Hepatocyte (in vitro differentiated cells): ENCODE data around the gene ZNF500. TPM values are rescaled to one million over a fixed set of nuclear protein-coding genes. Genes with fewer than 3 reads are reported as not detected.

ENCODE experiments used
- DNase-seq: peaks from one replicate; pipeline ENCODE4 v3.0.0-alpha.2; 2016; ENCODE audit warnings: low spot score
- H2AFZ ChIP-seq: fragments of 200-600 bp; sonication (generic); 2 replicates; pipeline ENCODE4 v1.6.0; 2016; ENCODE audit warnings: antibody characterized with exemption, mild to moderate bottlenecking
- H3K27ac ChIP-seq: fragments of 200-600 bp; sonication (generic); 2 replicates; pipeline ENCODE4 v1.5.1; 2016; ENCODE audit warnings: mild to moderate bottlenecking
- H3K27me3 ChIP-seq: fragments of 200-600 bp; sonication (generic); 2 replicates; pipeline ENCODE4 v1.6.1; 2016
- H3K36me3 ChIP-seq: fragments of 200-600 bp; sonication (generic); replicated peaks from 2 replicates; pipeline ENCODE4 v1.5.1; 2016; ENCODE audit warnings: low read depth; ENCODE audit not compliant: insufficient read depth
- H3K4me1 ChIP-seq: fragments of 200-600 bp; sonication (generic); 2 replicates; pipeline ENCODE4 v1.5.1; 2016; ENCODE audit warnings: mild to moderate bottlenecking, moderate library complexity; ENCODE audit not compliant: insufficient read depth
- H3K4me2 ChIP-seq: fragments of 200-600 bp; sonication (generic); 2 replicates; pipeline ENCODE4 v1.6.0; 2016
- H3K4me3 ChIP-seq: fragments of 200-600 bp; sonication (generic); 2 replicates; pipeline ENCODE4 v1.5.1; 2016; ENCODE audit warnings: mild to moderate bottlenecking
- H3K79me2 ChIP-seq: fragments of 200-600 bp; sonication (generic); 2 replicates; pipeline ENCODE4 v1.6.0; 2017; ENCODE audit warnings: mild to moderate bottlenecking
- H3K9me2 ChIP-seq: fragments of 200-600 bp; sonication (generic); replicated peaks from 2 replicates; pipeline ENCODE4 v1.6.0; 2017; ENCODE audit warnings: mild to moderate bottlenecking; ENCODE audit not compliant: insufficient read depth
- H3K9me3 ChIP-seq: fragments of 200-600 bp; sonication (generic); 2 replicates; pipeline ENCODE4 v1.5.1; 2016; ENCODE audit warnings: low read depth, mild to moderate bottlenecking
- H4K20me1 ChIP-seq: fragments of 200-600 bp; sonication (generic); 2 replicates; pipeline ENCODE4 v1.6.0; 2016; ENCODE audit warnings: mild to moderate bottlenecking; ENCODE audit not compliant: insufficient read depth, poor library complexity, severe bottlenecking
- CTCF ChIP-seq: fragments of 200-600 bp; sonication (generic); IDR thresholded peaks from 2 replicates; pipeline ENCODE4 v1.5.1; 2016; ENCODE audit warnings: antibody characterized with exemption, mild to moderate bottlenecking; ENCODE audit not compliant: poor library complexity
- EZH2 ChIP-seq: fragments of 200-600 bp; sonication (generic); IDR thresholded peaks from 2 replicates; pipeline ENCODE4 v1.6.1; 2016; ENCODE audit warnings: antibody characterized with exemption, mild to moderate bottlenecking, borderline replicate concordance
- EZH2phosphoT487 ChIP-seq: fragments of 200-600 bp; sonication (generic); IDR thresholded peaks from one replicate; pipeline ENCODE4 v1.6.1; 2018; ENCODE audit warnings: antibody characterized with exemption, mild to moderate bottlenecking, low read depth, moderate library complexity; ENCODE audit not compliant: unreplicated experiment, severe bottlenecking
- WGBS: methylation state at CpG from one replicate; pipeline ENCODE4 v1.1.6; 2016; ENCODE audit warnings: low lambda C conversion rate; ENCODE audit errors: missing lambda C conversion rate; 5-methylcytosine and 5-hydroxymethylcytosine counted together
- polyA plus RNA-seq: library from polyadenylated mRNA; unstranded; fragments of >200 nt; fragmentation: Nextera tagmentation; extraction: Ambion mirVana; gene quantifications from 2 replicates; pipeline ENCODE4 v1.2.1, GENCODE V29; 2016
- total RNA-seq: library from RNA; depleted of rRNA; stranded (reverse); fragments of >200 nt; gene quantifications from 2 replicates; pipeline ENCODE4 v1.2.3, GENCODE V29; 2014

The ZNF500 gene
- total and polyA plus RNA-seq, 2 experiments from 2014 or later: 10.4 to 10.6 TPM

- Histone ChIP-seq H2AFZ (no peak overlapping the region), H3K27ac (no peak overlapping the region), H3K4me2 (no peak overlapping the region), H3K9me2 (no peaks in the 10 kb centered on the region), H3K27me3 (no peaks in the 10 kb centered on the region), H4K20me1 (no peaks in the 10 kb centered on the region), H3K36me3 (no peaks in the 10 kb centered on the region), H3K79me2 (no peaks in the 10 kb centered on the region), H3K4me3 (no peak overlapping the region), H3K9me3 (no peaks in the 10 kb centered on the region), H3K4me1 (no peaks in the 10 kb centered on the region)
- WGBS: 95% methylated on average over 14 of the region's 14 CpGs
- TF ChIP-seq EZH2 (no peak), CTCF (no peak), EZH2phosphoT487 (no peak)
- DNase-seq: no peak
Observed at GRCh38 chr16:4723071-4723767, 43.7 kb downstream of the ZNF500 start.

GRCh38 chr16:4718466-4718865 lies 48.5 kb downstream of the ZNF500 start:
- no peaks in the 10 kb centered on the region for H3K27me3 ChIP-seq
- H3K27ac ChIP-seq: no peak overlapping the region
- no peak overlapping the region for H3K4me2 ChIP-seq
- H4K20me1 ChIP-seq: no peaks in the 10 kb centered on the region
- TF ChIP-seq EZH2phosphoT487: no peak
- TF ChIP-seq EZH2: no peak
- TF ChIP-seq CTCF: no peak
- H3K36me3 ChIP-seq: no peaks in the 10 kb centered on the region
- H3K4me3 ChIP-seq: no peak overlapping the region
- no peaks in the 10 kb centered on the region for H3K79me2 ChIP-seq
- H2AFZ ChIP-seq: no peak overlapping the region
- no peaks in the 10 kb centered on the region for H3K9me3 ChIP-seq
- no peaks in the 10 kb centered on the region for H3K4me1 ChIP-seq
- H3K9me2 ChIP-seq: no peaks in the 10 kb centered on the region
- whole genome bisulfite sequencing: 72% methylated on average over 5 of the region's 5 CpGs
- DNase-seq: no peak

GRCh38 chr16:4714996-4715395 lies 52.0 kb downstream of the ZNF500 start:
- Histone ChIP-seq H3K36me3 (no peaks in the 10 kb centered on the region), H3K27ac (no peak overlapping the region), H3K79me2 (no peaks in the 10 kb centered on the region), H3K27me3 (no peaks in the 10 kb centered on the region), H2AFZ (no peak overlapping the region), H3K4me1 (no peaks in the 10 kb centered on the region), H3K4me3 (no peak overlapping the region), H4K20me1 (no peaks in the 10 kb centered on the region), H3K9me3 (no peaks in the 10 kb centered on the region), H3K4me2 (no peak overlapping the region), H3K9me2 (no peaks in the 10 kb centered on the region)
- no peak for DNase-seq
- 100% methylated on average over 2 of the region's 2 CpGs for WGBS
- TF ChIP-seq EZH2phosphoT487 (no peak), CTCF (no peak), EZH2 (no peak)
